OCI-LY7 (cell line): Measurements from ENCODE around the gene SLC29A3. TPM values are rescaled to one million over a fixed set of nuclear protein-coding genes. Genes with fewer than 3 reads are reported as not detected.

ENCODE experiments used
- BruUV-seq: library from RNA; stranded (reverse); fragments of 400-500 nt; replicated peaks from 2 replicates; lab custom pipeline; 2021; lab: Mats Ljungman, UMichigan
- CTCF ChIA-PET: fragments of 300-600 bp; sonication (Branson Sonifier 250); formaldehyde crosslinking; loops from one replicate; lab custom pipeline; 2022; ENCODE audit warnings: antibody characterized with exemption; ENCODE audit not compliant: unreplicated experiment; lab: Charles Lee
- POLR2A ChIA-PET: fragments of 300-600 bp; sonication (Branson Sonifier 250); formaldehyde crosslinking; loops from one replicate; lab custom pipeline; 2022; ENCODE audit warnings: antibody characterized with exemption; lab: Charles Lee
- DNase-seq: peaks from one replicate; pipeline ENCODE4 v3.0.0-alpha.2; 2015; ENCODE audit warnings: low spot score
- H2AFZ ChIP-seq: fragments of 200-600 bp; sonication (generic), shearing (Covaris generic); 2 replicates; pipeline ENCODE4 v1.6.1; 2014; ENCODE audit warnings: mild to moderate bottlenecking, antibody characterized with exemption, low read length, moderate library complexity
- H3K27ac ChIP-seq: fragments of 200-600 bp; sonication (generic); 2 replicates; pipeline ENCODE4 v1.5.1; 2014; ENCODE audit warnings: mixed run types, low read depth, mild to moderate bottlenecking, moderate library complexity, low read length, inconsistent platforms; ENCODE audit not compliant: poor library complexity, severe bottlenecking
- H3K36me3 ChIP-seq: fragments of 200-600 bp; sonication (generic); 2 replicates; pipeline ENCODE4 v1.6.1; 2014; ENCODE audit warnings: mild to moderate bottlenecking, antibody characterized with exemption, low read length, moderate library complexity, mixed read lengths; ENCODE audit not compliant: insufficient read depth
- H3K4me1 ChIP-seq: fragments of 200-600 bp; sonication (generic); 2 replicates; pipeline ENCODE4 v1.5.1; 2014; ENCODE audit warnings: mild to moderate bottlenecking, low read length; ENCODE audit not compliant: insufficient read depth, poor library complexity, severe bottlenecking
- H3K4me2 ChIP-seq: fragments of 200-600 bp; sonication (generic); 2 replicates; pipeline ENCODE4 v1.6.1; 2014; ENCODE audit warnings: mild to moderate bottlenecking, low read length
- H3K4me3 ChIP-seq: fragments of 200-600 bp; sonication (generic); 2 replicates; pipeline ENCODE4 v1.5.1; 2014; ENCODE audit warnings: mild to moderate bottlenecking, low read depth, low read length; ENCODE audit not compliant: poor library complexity, severe bottlenecking
- H3K79me2 ChIP-seq: fragments of 200-600 bp; sonication (generic); 2 replicates; pipeline ENCODE4 v1.6.1; 2016; ENCODE audit warnings: low read depth, mild to moderate bottlenecking, low read length, moderate library complexity, mixed read lengths; ENCODE audit not compliant: insufficient read depth
- H3K9me2 ChIP-seq: fragments of 200-600 bp; sonication (generic); 2 replicates; pipeline ENCODE4 v1.6.1; 2016; ENCODE audit warnings: mild to moderate bottlenecking, low read length, mixed read lengths; ENCODE audit not compliant: insufficient read depth
- H3K9me3 ChIP-seq: fragments of 200-600 bp; sonication (generic); 2 replicates; pipeline ENCODE4 v1.6.1; 2014; ENCODE audit warnings: mild to moderate bottlenecking, mixed run types, low read length, mixed read lengths
- H4K20me1 ChIP-seq: fragments of 200-600 bp; sonication (generic); 2 replicates; pipeline ENCODE4 v1.6.1; 2014; ENCODE audit warnings: mild to moderate bottlenecking, antibody characterized with exemption, low read length, moderate library complexity, mixed read lengths; ENCODE audit not compliant: insufficient read depth
- CTCF ChIP-seq: fragments of 200-600 bp; sonication (generic); conservative IDR thresholded peaks from 2 replicates; pipeline ENCODE4 v1.5.1; 2014; ENCODE audit warnings: mild to moderate bottlenecking, antibody characterized with exemption, low read length, moderate library complexity, mixed read lengths
- EZH2phosphoT487 ChIP-seq: fragments of 200-600 bp; sonication (generic); IDR thresholded peaks from 2 replicates; pipeline ENCODE4 v1.6.1; 2018; ENCODE audit warnings: low read depth, borderline replicate concordance, mild to moderate bottlenecking, mixed run types, antibody characterized with exemption, low read length, moderate library complexity, mixed read lengths
- intact Hi-C: fragments of 100-400 bp; cut with micrococcal nuclease; formaldehyde crosslinking; loops from one replicate; pipeline ENCODE4 v1.10.0; 2022; ENCODE audit not compliant: unreplicated experiment
- total RNA-seq, 2 experiments: library from RNA; depleted of rRNA in 1 of 2; stranded (reverse); fragments of >200 nt in 1 of 2; shearing (Covaris generic) in 1 of 2; gene quantifications; 2 replicates each; pipeline ENCODE4 v1.2.3, GENCODE V29; 2014 to 2022

Gene SLC29A3
- total RNA-seq, 2 experiments from 2014 or later, result 1.7 to 8.2 TPM

DNA sequence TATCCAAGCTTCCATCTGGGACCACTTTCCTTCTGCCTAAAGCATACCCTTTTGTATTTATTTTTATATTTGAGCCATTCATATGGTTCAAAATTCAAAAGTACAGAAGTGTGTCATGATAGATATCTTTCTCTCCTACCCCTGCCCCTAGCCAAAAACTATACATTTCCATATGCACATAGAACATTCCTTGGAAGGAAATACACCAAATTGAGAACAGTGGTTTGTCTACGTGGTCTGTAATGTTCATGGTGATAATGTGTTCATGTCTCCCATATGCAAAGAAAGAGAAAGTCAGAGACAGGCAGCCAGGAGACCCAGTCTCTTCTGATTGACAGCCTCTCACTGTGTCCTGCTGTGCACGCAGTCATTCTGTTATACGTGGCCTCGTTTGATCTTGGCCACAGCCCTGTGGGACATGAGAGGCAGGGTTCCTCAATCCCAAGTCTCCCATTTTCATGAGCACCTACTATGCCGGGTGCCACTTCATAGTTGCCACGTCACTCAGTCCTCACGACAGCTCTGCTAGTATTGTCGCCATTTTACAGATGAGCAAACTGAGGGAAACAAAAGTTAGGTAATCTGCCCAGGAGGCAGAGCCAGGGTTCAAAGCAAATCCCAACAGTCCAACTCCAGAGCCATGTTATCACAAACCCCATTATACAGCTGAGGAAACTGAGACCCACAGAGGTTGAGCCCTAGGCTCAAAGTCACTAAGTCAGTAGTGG is 69.7 kb downstream of the SLC29A3 start:
- Histone ChIP-seq H3K4me2 (no peak overlapping the region), H3K27ac (no peak overlapping the region), H3K9me2 (no peaks in the 10 kb centered on the region), H2AFZ (no peak overlapping the region), H3K79me2 (no peaks in the 10 kb centered on the region), H4K20me1 (no peaks in the 10 kb centered on the region), H3K4me1 (no peaks in the 10 kb centered on the region), H3K9me3 (no peaks in the 10 kb centered on the region), H3K36me3 (no peaks in the 10 kb centered on the region), H3K4me3 (no peak overlapping the region)
- DNase-seq, result no peak
- ChIA-PET POLR2A (no interaction called here), CTCF (no interaction called here)
- no peak for TF ChIP-seq CTCF
- no peak for TF ChIP-seq EZH2phosphoT487
- intact Hi-C loops, result loop anchor here (10.0 kb wide), 1 partner anchor 416 kb away; no protein-coding TSS in a partner anchor
- no TSS peak for BruUV-seq

- Histone ChIP-seq H3K36me3 (no peaks in the 10 kb centered on the region), H4K20me1 (no peaks in the 10 kb centered on the region), H3K4me1 (no peaks in the 10 kb centered on the region), H3K9me2 (no peaks in the 10 kb centered on the region), H3K27ac (no peak overlapping the region), H3K79me2 (no peaks in the 10 kb centered on the region), H3K4me2 (no peak overlapping the region), H2AFZ (no peak overlapping the region), H3K9me3 (no peaks in the 10 kb centered on the region), H3K4me3 (no peak overlapping the region)
- ChIA-PET POLR2A (interaction anchor here (1.0 kb wide), 1 partner anchor 12 kb away, joined by 3 read pairs; no protein-coding TSS in a partner anchor), CTCF (no interaction called here)
- intact Hi-C loops, result loop anchor here (10.0 kb wide), 1 partner anchor 415 kb away; no protein-coding TSS in a partner anchor
- no peak for TF ChIP-seq CTCF
- TF ChIP-seq EZH2phosphoT487, result no peak
- no peak for DNase-seq
- BruUV-seq, result no TSS peak
Observed at GRCh38 chr10:71389768-71390460, 70.9 kb downstream of the SLC29A3 start.
